Activated CD4-positive, CD25-positive, alpha-beta regulatory T cell treated with anti-CD3 and anti-CD28 coated beads, Interleukin-2, amount 50 U/mL, for 24 hours (primary cell): ENCODE data around the gene COQ8A.
"Not testable (repeated sequence)": the region's sequence is repeated elsewhere in the genome, so short reads cannot be mapped to it uniquely, and the experiment has no call there.

Source experiments
- ATAC-seq, 2 donors: fragments of 150-1000 bp; cut with Tn5 transposase; one replicate each; pipeline ENCODE4 v1.10.0; 2021; ENCODE audit warnings: mild to moderate bottlenecking in 1 of 2, moderate library complexity in 1 of 2

COQ8A gene

GRCh38 chr1:226985839-226986463 is 45.9 kb downstream of the COQ8A start:
- no peak for ATAC-seq

GRCh38 chr1:226986496-226987178 is 46.5 kb downstream of the COQ8A start:
- ATAC-seq = no peak

GRCh38 chr1:226987179-226987536 is 47.1 kb downstream of the COQ8A start:
- ATAC-seq = no peak

GRCh38 chr1:226987623-226988333 is 47.7 kb downstream of the COQ8A start:
- no peak for ATAC-seq

- ATAC-seq = no peak
These were observed 48.2 kb downstream of the COQ8A start for GRCh38 chr1:226988334-226988666.

GRCh38 chr1:226989085-226989920 is 49.2 kb downstream of the COQ8A start:
- no peak for ATAC-seq

GRCh38 chr1:226990133-226990716 is 50.1 kb downstream of the COQ8A start:
- ATAC-seq = peak; percentile 95 to 98

- ATAC-seq = no peak
These were observed 51.8 kb downstream of the COQ8A start for GRCh38 chr1:226991920-226992319.

GRCh38 chr1:226993814-226994585 is 53.9 kb downstream of the COQ8A start:
- no peak for ATAC-seq

- no peak for ATAC-seq
These were observed 54.7 kb downstream of the COQ8A start for GRCh38 chr1:226994586-226995364.

- ATAC-seq = peak; percentile 64 to 76
These were observed 55.6 kb downstream of the COQ8A start for GRCh38 chr1:226995365-226996332.

GRCh38 chr1:226999579-226999978 is 59.5 kb downstream of the COQ8A start:
- ATAC-seq = not testable (repeated sequence)

- ATAC-seq = no peak
These were observed 62.5 kb downstream of the COQ8A start for GRCh38 chr1:227002531-227003049.

GRCh38 chr1:227003165-227003564 is 63.1 kb downstream of the COQ8A start:
- no peak for ATAC-seq

GRCh38 chr1:227004796-227005195 is 64.7 kb downstream of the COQ8A start:
- no peak for ATAC-seq

- no peak for ATAC-seq
These were observed 66.2 kb downstream of the COQ8A start for GRCh38 chr1:227006226-227006796.

GRCh38 chr1:227009937-227010336 is 69.8 kb downstream of the COQ8A start:
- ATAC-seq = no peak

GRCh38 chr1:227010645-227011044 is 70.6 kb downstream of the COQ8A start:
- ATAC-seq = no peak

- ATAC-seq = no peak
These were observed 76.9 kb downstream of the COQ8A start for GRCh38 chr1:227016990-227017389.
